GM18867 (cell line): Measurements from ENCODE around the gene OR2A14.
A peak's percentile ranks its signal among the peaks of the same experiment; 100 is the strongest.
"Not testable (repeated sequence)": the region's sequence is repeated elsewhere in the genome, so short reads cannot be mapped to it uniquely, and the experiment has no call there.

Source experiments
- ATAC-seq: cut with Tn5 transposase; IDR thresholded peaks from one replicate; pipeline ENCODE4 v1.9.1; 2021; ENCODE audit warnings: mild to moderate bottlenecking, moderate library complexity; ENCODE audit not compliant: unreplicated experiment

OR2A14 gene

DNA sequence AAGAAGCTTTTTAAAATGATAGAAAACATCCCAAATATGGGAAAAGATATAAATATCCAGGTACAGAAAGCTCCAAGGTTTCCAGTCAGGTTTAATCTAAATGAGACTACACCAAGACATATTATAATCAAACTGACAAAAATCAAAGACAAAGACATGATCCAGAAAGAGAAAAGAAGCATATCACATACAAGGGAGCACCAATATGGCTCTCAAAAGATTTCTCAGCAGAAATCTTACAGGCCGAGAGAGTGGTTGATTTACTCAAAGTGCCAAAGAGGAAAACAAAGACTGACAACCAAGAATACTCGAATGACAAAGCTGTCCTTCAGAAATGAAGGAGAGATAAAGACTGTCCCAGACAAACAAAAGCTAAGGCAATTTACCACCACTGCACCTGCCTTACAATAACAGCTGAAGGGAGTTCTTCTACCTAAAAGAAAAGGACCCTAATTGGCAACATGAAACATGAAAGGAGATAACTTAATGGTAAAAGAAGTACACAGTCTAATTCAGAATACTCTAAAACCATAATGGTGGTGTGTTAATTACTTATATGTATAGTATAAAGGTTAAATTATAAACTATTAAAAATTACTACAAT lies 25.4 kb downstream of the OR2A14 start:
- no peak for ATAC-seq

DNA sequence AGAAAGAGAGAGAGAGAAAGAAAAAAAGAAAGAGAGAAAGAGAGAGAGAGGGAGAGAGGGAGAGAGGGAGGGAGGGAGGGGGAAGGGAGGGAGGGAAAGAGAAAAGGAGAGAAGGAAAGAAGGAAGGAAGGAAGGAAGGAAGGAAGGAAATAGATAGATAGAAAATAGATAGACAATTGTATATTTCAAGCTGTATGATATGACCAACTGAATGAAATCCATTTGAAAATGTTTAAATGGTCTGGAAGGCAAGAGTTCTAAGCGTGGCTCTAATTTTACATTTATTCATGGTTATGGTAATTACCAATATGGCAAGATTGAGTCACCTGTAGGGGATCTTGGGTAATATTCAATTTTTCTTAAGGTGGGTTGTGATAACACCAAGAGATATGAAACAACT lies 35.9 kb downstream of the OR2A14 start:
- no peak for ATAC-seq

GRCh38 chr7:144164784-144165183 lies 41.8 kb downstream of the OR2A14 start:
- no peak for ATAC-seq

DNA sequence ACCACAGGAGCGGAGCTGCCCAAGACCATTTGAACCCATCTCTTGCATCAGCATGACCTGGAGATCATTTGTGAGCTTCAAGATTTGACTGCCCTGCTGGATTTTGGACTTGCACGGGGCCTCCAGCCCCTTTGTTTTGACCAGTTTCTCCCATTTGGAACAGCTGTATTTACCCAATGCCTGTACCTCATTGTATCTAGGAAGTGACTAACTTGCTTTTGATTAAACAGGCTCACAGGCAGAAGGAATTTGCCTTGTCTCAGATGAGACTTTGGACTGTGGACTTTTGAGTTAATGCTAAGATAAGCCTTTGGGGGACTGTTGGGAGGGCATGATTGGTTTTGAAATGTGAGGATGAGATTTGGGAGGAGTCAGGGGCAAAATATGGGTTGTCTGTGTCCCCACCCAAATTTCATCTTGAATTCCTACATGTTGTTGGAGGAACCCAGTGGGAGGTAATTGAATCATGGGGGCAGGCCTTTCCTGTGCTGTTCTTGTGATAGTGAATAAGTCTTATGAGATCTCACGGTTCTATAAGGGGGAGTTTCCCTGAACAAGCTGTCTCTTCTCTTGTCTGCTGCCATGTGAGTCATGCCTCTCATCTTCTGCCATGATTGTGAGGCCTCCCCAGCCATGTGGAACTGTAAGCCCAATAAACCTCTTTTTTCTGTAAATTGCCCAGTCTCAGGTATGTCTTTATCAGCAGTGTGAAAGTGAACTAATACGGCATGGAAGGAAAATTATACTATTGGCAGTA lies 48.8 kb downstream of the OR2A14 start:
- ATAC-seq = not testable (repeated sequence)

DNA sequence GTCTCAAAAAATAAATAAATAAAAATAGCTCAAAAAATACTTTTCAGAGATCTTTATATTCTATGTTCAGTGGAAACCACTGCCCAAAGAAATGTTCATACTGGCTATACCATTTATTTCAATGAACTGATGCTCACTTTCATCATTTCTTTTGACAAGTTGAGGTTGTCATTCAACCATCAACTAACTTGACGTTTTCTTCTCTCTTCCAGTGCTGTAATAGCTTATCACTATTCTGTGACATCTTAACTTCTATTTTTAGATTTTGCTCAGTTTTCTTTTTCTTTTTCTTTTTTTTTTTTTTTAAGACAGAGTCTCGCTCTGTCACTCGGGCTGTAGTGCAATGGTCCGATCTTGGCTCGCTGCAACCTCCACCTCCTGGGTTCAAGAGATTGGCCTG lies 51.6 kb downstream of the OR2A14 start:
- no peak for ATAC-seq

- ATAC-seq = peak; percentile 95
Measured at GRCh38 chr7:144178380-144179164, 55.6 kb downstream of the OR2A14 start.

GRCh38 chr7:144179165-144179479 lies 56.1 kb downstream of the OR2A14 start:
- not testable (repeated sequence) for ATAC-seq
